ENCODE data around the gene GALNT9.
"Not testable (repeated sequence)": the region's sequence is repeated elsewhere in the genome, so short reads cannot be mapped to it uniquely, and the experiment has no call there.

Gene GALNT9

DNA sequence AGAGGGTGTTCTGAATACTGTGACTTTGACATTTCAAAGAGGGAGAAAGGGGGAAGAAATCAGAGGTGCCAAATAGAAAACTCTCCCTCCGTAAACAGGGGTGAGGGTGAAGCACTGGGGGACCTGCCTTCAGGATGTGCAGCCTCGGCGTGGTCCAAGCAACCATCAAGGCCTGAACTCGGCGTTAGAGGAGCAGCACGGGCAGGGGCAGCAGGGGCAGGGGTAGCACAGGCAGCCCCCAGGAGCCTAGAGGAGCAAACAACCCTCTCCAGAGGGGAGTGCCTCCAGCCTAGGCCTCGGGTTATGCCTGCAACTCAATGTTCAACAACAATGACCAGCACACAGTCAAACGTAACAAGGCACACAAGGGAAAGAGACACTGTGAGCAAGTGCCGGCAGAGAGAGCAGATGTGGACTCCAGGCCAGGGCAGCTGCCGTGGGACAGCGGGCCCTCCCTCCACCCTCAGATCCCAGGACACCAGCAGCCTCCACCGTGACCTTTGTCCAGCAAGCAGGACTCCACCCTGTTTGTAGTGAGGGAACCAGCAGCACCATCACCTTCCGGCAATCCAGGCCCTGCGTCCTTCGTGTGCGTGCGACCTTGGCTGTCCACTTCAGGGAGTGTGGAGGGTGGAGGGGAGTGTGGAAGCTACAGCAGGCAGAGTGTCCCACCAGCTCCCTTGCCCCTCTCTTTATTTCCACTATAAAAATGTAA, 18.0 kb downstream of the GALNT9 start:
- DNase-seq, result no peak

DNA sequence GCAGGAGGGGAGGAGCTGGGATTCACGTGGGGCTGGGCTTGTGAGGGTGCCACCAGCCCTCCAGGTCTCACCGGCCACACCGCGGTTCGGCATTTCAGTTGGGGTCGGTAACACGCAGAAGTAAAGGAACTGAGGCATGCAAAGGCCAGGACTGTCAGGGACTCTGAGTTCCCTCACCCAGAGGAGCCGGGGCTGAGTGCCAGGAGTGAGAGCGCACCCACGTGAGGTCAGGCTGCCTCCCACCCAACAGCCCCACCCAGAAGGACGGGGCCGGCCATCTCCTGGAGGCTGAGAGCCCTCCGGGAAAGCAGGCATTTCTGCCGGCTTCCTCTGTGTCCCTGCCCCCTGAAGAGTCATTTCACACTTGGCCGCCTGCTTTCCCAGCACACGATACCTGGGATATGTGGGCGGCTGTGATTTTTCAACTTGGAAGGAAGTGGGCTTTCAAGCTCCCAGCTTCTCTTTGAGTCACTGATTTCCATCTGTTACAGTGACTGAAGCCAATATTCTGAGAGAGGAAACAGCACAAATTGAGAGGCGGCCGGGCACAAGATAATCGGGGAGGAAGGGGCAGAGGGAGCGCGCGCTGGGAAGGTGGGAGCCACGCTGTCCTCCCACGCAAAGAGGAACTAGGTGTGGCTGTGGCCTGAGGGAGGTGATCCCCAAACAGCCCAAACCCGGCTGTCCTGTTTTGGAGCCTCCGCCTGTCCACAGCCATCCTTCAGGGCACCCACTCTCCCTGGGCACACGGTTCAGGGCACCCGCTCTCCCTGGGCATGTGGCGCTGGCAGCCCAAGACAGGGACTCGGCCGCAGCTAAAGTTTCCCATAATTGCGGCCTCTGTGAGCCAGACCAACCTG, 19.0 kb downstream of the GALNT9 start:
- no peak for DNase-seq

DNA sequence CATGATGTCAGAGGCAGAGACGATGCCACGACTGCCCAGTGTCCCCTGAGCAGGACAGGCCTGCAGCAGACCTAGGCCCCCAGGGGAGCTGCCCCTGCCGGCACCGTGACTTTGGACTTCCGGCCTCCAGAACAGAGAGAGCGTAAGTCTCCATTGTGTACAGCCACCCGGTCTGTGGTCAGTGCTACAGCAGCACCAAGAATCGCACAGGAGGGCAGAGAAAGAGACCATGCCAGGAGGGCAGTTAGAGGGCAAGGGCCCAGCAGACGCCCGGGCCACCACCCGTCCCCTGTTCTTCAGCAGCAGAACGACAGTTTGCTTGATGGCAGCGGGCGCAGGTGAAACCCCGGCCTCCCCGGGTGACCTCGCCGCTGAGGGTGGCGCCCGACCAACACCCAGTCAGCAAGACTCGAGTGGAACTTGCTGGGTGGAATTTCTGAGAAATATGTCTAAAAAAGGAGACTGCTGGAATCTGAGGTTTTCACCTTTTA, 19.7 kb downstream of the GALNT9 start:
- DNase-seq, result no peak

DNA sequence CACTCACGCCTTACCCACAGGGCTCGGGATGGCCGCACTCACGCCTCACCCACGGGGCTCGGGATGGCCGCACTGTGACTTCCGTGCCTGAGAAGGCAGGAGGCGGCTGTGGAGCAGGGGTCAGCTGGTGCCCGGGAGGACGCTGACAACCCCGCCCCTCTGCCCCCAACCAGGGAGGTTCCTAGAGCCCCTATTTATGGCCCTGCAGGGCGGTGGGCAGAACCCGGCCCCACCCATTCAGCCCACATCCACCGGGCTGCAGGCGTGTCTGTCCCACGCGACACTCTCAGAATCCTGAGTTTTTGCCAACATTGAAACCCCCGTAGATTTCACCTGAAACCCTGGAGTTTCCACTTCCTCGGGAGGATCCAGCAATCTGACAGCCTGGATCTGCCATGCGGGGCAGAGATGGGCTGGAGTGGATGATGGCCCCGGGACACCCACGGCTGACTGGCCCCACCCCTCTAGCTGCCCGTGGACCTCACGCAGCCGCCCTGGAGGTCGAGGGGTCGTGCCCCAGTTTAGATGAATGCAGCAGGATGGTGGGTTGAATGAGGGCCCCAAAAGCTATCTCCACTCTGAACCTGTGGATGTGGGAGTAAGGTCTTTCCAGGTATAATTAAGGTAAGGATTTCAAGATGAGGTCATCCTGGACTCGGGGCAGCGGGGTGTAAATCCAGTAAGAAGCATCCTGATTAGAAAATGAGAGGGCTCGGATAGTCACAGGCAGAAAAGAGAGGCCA, 20.4 kb downstream of the GALNT9 start:
- DNase-seq, result no peak

DNA sequence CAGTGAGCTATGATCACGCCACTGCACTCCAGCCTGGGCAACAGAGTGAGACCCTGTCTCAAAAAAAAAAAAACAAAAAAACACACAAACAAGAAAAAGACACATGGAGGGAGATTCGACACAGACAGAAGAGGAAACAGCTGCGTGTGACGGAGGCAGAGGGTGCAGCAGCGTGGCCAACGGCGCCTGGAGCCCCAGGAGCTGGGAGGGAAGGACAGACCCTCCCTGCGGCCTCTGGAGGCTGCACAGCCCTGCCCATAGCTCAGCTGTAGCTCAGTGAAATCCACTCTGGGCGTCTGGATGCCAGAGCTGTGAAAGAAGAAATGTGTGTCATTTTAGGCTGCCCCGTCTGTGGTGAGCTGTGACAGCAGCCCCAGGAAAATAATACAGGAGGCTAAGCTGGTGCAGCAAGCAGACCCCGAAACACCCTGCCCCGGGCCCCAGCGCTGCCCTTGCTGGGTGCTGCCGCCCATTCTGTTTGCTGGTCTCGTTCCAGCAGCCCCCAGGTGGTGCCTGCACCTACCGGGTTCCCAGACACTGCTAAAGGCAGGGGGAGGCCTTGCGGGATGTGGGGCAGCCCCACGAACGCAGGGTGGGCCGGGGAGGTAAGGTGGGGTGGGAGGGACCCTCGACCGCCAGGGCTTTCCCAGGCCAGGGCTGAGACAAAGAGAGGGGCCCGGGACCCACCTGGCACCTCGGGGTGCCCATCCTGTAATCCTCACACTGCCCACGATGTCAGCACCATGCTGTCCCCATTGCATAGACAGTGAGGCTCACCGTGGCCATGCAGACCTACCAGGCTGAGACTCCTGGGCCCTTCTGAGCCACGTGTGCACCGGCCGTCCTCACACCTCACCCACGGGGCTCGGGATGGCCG, 21.2 kb downstream of the GALNT9 start:
- DNase-seq, result no peak

DNA sequence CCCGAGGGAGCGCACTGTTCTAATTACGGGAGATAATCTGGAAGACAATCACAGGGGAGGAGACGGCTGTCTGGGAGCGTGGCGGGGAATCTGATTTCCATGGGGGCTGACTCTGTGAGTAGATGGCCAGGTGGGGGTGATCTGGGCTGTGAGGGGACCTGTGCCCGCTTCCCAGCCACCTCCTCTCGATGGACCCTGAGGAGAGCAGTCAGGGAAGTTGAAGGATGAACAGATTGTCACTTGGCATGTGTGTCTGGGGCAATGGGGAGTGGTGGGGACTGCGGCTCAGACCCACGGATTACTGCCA, 22.6 kb downstream of the GALNT9 start:
- no peak for DNase-seq

DNA sequence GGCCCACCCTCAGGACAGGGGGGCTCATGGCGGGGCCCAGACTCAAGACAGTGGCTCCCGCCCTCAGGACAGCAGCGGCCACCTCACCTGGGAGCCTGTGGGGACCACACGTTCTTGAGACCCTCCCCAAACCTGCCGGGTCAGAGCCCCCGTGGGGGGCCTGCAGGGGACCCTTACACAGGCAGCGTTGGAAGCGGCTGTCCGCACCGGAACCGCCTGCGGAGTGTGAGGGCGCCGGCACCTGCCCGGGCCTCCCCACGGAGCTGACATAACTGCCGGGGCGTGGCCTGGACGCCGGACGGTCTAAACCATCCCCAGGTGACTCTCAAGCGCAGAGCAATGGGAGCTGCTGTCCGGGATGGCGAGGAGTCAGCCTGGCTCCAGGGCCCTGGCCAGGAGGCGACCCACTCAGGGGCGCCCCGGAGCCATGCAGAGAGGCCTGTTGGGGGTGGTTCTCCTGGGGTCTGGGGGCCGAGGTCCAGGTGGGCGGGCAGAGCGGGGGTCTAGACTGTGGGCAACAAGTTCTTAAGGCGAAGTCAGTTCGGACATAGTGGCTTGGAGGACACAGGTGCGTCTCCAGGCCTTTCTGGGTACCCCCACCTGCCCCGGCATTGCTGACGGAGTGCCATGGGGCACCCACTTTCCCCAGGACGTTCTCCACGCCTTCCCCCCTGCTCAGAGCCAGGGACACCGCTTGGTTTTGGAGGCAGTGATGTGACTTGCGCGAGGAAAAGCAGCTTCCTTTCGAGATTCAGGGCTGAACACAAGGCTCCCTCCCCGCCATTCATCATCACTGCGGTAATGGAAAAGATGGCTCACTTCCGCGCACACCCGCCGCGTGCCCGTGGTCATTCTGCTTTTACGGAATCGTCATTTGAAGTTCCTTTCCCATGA, 23.2 kb downstream of the GALNT9 start:
- DNase-seq, result no peak

DNA sequence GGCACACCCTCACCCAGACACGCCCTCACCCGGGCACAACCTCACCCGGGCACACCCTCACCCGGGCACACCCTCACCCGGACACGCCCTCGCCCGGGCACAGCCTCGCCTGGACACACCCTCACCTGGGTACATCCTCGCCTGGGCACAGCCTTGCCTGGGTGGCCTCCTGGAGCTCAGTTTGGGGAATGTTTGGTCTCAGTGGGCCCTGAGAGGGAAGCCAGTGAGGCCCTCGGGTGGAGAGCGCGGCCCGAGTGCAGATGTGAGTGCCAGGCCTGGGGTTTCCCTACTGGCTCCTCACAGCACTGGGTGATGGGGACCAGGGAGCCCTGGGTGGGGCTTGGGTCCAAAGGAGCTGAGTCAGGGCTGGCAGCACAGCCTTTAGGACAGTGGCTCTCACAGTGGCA, 23.8 kb downstream of the GALNT9 start:
- no peak for DNase-seq

DNA sequence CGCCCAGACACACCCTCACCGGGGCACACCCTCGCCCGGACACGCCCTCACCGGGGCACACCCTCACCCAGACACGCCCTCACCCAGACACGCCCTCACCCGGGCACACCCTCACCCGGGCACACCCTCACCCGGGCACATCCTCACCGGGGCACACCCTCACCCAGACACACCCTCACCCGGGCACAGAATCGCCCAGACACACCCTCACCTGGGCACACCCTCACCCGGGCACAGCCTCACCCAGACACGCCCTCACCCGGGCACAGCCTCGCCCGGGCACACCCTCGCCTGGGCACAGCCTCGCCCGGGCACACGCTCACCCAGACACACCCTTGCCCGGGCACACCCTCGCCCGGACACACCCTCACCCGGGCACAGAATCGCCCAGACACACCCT, 24.5 kb downstream of the GALNT9 start:
- not testable (repeated sequence) for DNase-seq

DNA sequence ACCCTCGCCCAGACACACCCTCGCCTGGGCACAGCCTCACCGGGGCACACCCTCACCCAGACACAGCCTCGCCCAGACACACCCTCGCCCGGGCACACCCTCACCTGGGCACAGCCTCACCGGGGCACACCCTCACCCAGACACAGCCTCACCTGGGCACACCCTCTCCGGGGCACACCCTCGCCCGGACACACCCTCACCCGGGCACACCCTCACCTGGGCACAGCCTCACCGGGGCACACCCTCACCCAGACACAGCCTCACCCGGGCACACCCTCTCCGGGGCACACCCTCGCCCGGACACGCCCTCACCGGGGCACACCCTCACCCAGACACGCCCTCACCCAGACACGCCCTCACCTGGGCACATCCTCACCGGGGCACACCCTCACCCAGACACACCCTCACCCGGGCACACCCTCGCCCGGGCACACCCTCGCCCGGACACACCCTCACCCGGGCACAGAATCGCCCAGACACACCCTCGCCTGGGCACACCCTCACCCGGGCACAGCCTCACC, 25.5 kb downstream of the GALNT9 start:
- DNase-seq, result not testable (repeated sequence)

DNA sequence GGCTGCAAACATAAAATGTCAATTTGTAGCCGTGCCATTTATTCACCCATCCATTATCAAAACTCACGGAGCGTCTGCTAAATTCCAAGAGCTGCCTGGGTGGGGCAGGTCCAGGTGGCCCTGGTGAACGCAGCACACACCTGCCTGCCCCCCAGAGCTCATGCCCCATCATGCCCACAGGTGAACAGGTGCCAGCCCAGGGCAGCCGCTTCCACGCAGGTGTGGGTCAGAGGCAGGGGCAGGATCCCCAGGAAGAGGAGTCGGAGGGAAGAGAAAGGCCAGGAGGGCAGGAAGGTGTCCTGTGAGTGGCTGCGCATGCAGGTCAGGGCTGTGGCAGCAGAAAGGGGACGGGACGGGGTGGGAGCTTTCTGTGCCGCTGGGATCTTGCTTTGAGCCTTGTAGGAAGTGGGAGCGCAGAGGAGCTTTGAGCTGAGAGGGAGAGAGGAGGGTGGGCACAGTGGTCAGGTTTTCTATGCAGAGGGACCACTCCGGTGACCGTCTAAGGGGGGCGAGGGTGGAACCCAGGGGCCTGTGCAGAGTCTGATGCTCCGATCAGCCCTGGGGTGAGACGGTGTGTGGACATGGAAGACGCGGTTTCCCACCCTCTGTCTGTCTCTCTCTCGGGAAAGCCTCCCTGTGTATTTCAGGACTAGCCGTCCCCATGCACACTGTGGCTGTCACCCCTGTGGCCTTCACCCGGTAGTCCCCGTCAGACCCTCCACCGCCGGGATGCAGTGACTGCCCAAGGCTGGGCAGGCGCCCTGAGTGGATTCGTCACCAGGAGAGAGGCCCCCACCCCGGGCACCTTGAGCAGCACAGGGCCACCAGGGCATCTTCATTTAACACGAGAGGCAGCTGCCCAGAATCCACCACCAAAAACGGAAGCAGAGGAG, 26.7 kb downstream of the GALNT9 start:
- no peak for DNase-seq

DNA sequence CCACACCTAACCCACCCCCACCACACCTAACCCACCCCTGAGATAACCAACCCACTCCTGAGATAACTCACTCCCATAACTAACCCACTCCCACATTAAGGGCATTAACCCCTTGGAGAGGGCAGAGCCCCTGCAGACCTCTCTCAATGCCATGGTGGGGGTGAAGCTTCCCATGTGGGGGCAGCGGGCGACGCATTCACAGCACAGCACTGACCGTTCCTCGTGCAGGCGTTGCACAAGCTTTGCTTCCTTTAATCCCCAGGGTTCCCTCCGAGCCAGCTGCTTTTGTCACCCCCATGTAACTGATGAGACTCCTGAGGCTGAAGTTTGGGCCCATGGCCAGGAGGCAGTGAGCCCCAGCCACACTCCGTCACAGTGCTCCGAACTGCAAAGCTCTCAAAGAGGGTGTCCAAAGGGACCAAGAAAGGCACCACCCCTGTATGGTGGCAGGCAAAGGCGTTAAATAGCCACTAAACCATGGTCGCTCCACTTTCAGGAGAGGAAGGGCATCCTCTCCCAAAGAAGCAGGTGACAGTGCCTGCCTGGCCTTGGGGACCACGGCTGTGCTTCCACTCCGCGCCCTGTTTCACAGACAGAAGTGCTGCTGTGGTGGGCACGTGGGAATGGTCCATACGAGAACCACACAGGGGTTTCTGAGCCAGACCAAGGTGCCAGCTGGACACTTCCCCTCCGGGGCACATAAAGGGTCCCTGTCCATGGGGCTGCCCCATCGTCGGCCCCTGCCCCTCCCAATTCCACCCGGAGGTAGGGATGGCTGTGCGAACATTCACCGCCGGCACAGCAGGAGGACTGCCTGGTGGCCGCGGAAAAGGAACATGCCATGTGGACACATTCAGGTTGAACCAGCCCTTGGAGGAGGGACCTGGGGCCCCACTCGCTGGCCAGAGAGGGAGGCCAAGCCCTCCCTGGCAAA, 28.3 kb downstream of the GALNT9 start:
- no peak for DNase-seq

DNA sequence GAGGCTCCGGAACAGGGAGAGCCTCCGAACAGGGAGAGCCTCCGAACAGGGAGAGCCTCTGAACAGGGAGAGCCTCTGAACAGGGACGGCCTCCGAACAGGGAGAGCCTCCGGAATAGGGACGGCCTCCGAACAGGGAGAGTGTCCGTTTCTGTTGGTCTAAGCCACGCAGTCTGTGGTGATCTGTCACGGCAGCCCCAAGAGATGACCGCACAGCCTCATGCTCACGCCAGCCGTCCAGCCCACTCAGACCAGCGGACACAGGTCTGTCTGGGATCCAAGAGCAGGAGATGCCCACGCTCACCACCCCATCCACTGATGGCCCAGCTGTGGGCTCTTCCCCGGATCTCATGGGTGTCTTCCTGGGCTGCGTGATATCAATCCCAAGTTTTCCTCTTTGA, 33.3 kb downstream of the GALNT9 start:
- no peak for DNase-seq

DNA sequence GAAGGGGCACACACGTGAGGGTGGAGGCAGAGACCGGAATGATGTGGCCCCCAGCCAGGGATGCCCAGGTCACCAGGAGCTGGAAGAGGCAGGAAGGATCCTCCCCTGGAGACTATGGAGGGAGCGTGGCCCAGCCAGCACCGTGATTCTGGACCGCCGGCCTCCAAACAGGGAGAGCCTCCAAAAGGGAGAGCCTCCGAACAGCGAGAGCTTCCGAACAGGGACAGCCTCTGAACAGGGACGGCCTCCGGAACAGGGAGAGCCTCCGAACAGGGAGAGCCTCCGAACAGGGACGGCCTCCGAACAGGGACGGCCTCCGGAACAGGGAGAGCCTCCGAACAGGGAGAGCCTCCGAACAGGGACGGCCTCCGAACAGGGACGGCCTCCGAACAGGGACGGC, 33.8 kb downstream of the GALNT9 start:
- not testable (repeated sequence) for DNase-seq

DNA sequence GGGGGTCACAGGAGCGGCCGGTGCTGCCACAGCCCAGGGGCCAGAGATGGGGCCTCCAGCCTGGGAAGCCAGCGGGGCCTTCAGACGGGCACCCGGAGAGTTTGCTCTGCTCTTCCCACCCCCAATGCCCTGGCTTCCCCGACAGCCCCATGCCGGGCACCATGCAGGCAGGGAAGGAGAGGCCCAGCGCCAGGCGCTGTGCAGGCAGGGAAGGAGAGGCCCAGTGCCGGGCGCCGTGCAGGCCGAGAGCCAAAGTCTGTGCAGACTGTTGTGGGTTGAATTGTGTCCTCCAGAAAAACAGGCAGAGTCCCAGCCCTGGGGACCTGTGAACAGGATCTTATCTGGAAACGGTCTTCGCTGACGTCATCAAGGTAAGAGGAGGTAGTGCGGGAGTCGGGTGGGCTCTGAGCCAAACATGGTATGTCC, 34.3 kb downstream of the GALNT9 start:
- DNase-seq, result no peak

DNA sequence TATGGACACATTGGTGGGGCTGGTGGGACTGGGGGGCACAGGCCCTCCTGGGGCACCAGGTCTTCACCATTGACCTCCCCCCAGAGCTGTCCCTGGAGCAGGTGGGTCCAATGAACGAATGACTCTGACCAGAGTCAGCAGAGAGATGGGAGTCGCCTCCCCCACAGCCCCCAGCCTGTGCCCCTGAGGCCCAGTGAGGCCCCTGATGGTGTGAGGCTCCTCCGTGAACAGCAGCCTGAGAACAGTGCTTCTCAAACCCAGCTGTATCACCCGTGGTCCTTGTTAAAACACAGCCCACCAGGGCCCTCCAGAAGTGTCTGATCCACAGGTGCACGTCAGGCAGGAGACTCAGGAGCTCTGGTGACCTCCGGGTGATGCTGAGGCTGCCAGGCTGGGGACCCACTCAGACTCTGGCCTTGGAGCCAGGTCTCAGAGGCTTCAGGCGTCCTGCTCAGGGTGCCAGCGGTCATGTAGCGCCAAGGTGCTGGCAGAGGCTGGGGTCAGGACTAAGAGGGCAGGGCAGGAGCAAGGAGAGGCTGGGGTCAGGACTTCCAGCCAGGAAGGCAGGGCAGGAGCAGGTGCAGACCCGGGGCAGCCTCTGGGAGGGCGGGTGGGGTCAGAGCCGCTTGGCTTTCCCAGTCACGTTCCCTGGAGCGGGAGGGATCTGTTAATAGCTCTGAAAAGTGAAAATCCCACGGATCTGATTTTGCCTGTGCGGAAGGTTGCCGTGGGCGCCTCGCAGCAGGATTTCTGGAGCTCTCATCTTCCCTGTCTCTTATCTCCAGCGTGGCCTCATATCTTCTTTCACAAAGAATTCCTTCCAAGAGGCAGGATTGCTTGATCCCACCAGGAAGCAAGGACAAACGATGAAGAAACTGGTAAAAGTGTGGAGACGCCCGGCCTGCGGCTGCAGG, 35.0 kb downstream of the GALNT9 start:
- DNase-seq, result no peak
